WTC11 (cell line): ENCODE data around the gene ADGRG3.

Experiments used
- ATF1 ChIP-seq: sonication (generic); formaldehyde crosslinking; IDR thresholded peaks from 2 replicates; pipeline ENCODE4 v1.8.1; 2023; ENCODE audit warnings: mild to moderate bottlenecking, moderate library complexity, missing genetic modification reagents
- ATF2 ChIP-seq: sonication (generic); formaldehyde crosslinking; IDR thresholded peaks from 2 replicates; pipeline ENCODE4 v1.8.1; 2022; ENCODE audit warnings: low read depth, missing genetic modification reagents, borderline replicate concordance
- CREB1 ChIP-seq: sonication (generic); formaldehyde crosslinking; IDR thresholded peaks from 2 replicates; pipeline ENCODE4 v1.8.0; 2023; ENCODE audit warnings: mild to moderate bottlenecking, missing genetic modification reagents
- ELF4 ChIP-seq: sonication (generic); formaldehyde crosslinking; IDR thresholded peaks from 2 replicates; pipeline ENCODE4 v1.8.1; 2022; ENCODE audit warnings: low read depth, mild to moderate bottlenecking, moderate library complexity, missing genetic modification reagents
- ETV6 ChIP-seq: sonication (generic); formaldehyde crosslinking; IDR thresholded peaks from 2 replicates; pipeline ENCODE4 v1.8.1; 2022; ENCODE audit warnings: mild to moderate bottlenecking, missing genetic modification reagents
- NFATC4 ChIP-seq: fragments of 250-450 bp; sonication (Bioruptor Pico); IDR thresholded peaks from 2 replicates; pipeline ENCODE4 v1.9.0; 2021; ENCODE audit warnings: mild to moderate bottlenecking
- ZNF121 ChIP-seq: sonication (generic); formaldehyde crosslinking; IDR thresholded peaks from 2 replicates; pipeline ENCODE4 v1.8.0; 2023; ENCODE audit warnings: missing genetic modification reagents
- TF ChIP-seq, protein P1 (sequence below): fragments of 200-600 bp; IDR thresholded peaks from 2 replicates; pipeline ENCODE4 v1.8.0; 2022; ENCODE audit warnings: antibody characterized with exemption
- TF ChIP-seq, protein P2 (sequence below): fragments of 250-450 bp; sonication (Bioruptor Pico); IDR thresholded peaks from 2 replicates; pipeline ENCODE4 v2.1.2; 2022; ENCODE audit warnings: mild to moderate bottlenecking, moderate library complexity

DNA sequence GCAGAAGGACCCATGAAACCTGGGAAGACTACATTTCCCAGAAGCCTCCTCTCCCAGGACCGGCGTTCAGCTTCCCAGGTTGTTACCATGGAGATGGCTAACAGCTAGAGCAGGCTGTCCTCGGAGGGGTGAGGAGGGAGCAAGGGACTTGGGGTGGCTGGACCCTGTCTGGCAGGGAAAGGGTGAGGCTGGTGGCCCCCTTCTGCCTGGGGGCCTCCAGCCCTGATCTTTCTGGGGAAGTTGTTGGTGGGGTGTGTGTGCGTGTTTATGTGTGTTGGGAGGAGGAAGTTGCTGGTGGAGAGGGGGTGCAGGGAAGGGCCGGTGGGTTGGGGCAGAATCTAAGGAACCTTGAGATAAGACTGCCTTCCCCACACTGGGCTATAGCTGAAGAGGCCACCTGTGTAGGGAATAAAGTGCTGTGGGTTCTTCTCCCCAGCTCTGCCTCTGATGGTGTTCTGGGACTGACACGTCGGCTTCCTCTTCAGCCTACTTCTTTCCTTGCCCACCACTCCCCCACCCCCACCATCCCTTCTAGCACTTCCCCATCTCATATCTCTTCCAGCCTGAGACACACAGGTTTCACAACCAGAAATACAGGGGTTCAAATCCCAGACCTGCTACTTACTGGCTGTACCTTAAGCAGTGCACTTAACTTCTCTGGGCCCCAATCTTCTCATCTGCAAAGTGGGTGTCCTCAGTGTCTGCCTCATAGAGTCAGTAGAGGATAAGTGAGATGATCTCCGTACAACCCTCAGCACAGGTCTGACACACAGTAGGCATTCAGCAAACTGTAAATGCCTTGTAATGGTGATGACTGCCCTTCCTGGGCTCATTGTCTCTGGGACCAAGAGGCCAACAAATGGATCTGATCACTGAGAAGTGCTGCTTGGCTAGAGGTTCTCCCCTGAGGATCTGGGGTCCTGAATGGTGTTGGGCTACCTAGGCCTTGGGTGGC is 26.9 kb downstream of the ADGRG3 start, which contains the start of gene DRC7:
- TF ChIP-seq CREB1 (CRISPR knock-in tag) (no peak), ZNF121 (no peak), ELF4 (CRISPR knock-in tag) (no peak), ETV6 (CRISPR knock-in tag) (no peak), ATF2 (CRISPR knock-in tag) (no peak), NFATC4 (CRISPR knock-in tag) (no peak), ATF1 (CRISPR knock-in tag) (no peak)
- TF ChIP-seq, protein P1, sequence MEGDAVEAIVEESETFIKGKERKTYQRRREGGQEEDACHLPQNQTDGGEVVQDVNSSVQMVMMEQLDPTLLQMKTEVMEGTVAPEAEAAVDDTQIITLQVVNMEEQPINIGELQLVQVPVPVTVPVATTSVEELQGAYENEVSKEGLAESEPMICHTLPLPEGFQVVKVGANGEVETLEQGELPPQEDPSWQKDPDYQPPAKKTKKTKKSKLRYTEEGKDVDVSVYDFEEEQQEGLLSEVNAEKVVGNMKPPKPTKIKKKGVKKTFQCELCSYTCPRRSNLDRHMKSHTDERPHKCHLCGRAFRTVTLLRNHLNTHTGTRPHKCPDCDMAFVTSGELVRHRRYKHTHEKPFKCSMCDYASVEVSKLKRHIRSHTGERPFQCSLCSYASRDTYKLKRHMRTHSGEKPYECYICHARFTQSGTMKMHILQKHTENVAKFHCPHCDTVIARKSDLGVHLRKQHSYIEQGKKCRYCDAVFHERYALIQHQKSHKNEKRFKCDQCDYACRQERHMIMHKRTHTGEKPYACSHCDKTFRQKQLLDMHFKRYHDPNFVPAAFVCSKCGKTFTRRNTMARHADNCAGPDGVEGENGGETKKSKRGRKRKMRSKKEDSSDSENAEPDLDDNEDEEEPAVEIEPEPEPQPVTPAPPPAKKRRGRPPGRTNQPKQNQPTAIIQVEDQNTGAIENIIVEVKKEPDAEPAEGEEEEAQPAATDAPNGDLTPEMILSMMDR = no peak
- TF ChIP-seq, protein P2, sequence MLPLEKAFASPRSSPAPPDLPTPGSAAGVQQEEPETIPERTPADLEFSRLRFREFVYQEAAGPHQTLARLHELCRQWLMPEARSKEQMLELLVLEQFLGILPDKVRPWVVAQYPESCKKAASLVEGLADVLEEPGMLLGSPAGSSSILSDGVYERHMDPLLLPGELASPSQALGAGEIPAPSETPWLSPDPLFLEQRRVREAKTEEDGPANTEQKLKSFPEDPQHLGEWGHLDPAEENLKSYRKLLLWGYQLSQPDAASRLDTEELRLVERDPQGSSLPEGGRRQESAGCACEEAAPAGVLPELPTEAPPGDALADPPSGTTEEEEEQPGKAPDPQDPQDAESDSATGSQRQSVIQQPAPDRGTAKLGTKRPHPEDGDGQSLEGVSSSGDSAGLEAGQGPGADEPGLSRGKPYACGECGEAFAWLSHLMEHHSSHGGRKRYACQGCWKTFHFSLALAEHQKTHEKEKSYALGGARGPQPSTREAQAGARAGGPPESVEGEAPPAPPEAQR (CRISPR knock-in tag) = no peak
